ENCODE data around the gene TSPEAR. TPM values are rescaled to one million over a fixed set of nuclear protein-coding genes. Genes with fewer than 3 reads are reported as not detected.

Gene TSPEAR
- total RNA-seq, 1 donor from 2014 or later: not detected

- no peak for TF ChIP-seq CTCF (conservative IDR thresholded peaks at IDR 0.05; ENCODE audit: low read depth, low read length)
- no peak for DNase-seq (ENCODE audit: low read depth)
- H3K4me3 ChIP-seq (ENCODE audit: low read depth, low read length): no peak overlapping the region
Observed at GRCh38 chr21:44448651-44449131, 262.7 kb downstream of the TSPEAR start.

Other genes with a start within 250 kb of the TSPEAR start
- gene KRTAP10-1, start 171.4 kb downstream of the TSPEAR start, total RNA-seq: not detected in 2 replicates
- gene KRTAP10-2, start 160.1 kb downstream of the TSPEAR start, total RNA-seq: not detected in 2 replicates
- gene KRTAP10-3, start 152.8 kb downstream of the TSPEAR start, total RNA-seq: not detected in 2 replicates
- gene KRTAP10-4, start 137.8 kb downstream of the TSPEAR start, total RNA-seq: not detected in 2 replicates
- not detected in 2 replicates for gene KRTAP10-5, start 131.0 kb downstream of the TSPEAR start, total RNA-seq
- gene KRTAP10-6, start 119.1 kb downstream of the TSPEAR start, total RNA-seq: not detected in 2 replicates
- gene KRTAP10-7, start 111.0 kb downstream of the TSPEAR start, total RNA-seq: not detected in 2 replicates
- not detected in 2 replicates for gene KRTAP10-8, start 99.5 kb downstream of the TSPEAR start, total RNA-seq
- gene KRTAP10-9, start 84.5 kb downstream of the TSPEAR start, total RNA-seq: not detected in 2 replicates
- gene KRTAP10-10, start 74.2 kb downstream of the TSPEAR start, total RNA-seq: not detected in 2 replicates
- gene KRTAP10-11, start 65.2 kb downstream of the TSPEAR start, total RNA-seq: not detected in 2 replicates
- not detected in 2 replicates for gene KRTAP12-4, start 56.9 kb downstream of the TSPEAR start, total RNA-seq
- not detected in 2 replicates for gene KRTAP12-3, start 53.6 kb downstream of the TSPEAR start, total RNA-seq
- gene KRTAP12-2, start 44.6 kb downstream of the TSPEAR start, total RNA-seq: not detected in 2 replicates
- not detected in 2 replicates for gene KRTAP12-1, start 29.4 kb downstream of the TSPEAR start, total RNA-seq
- gene KRTAP10-12, start 14.4 kb downstream of the TSPEAR start, total RNA-seq: not detected in 2 replicates
- 29.6 and 47.2 TPM in 2 replicates for gene UBE2G2, start 90.2 kb upstream of the TSPEAR start, total RNA-seq
- 58.7 and 86.0 TPM in 2 replicates for gene SUMO3, start 106.5 kb upstream of the TSPEAR start, total RNA-seq
- 311 and 421 TPM in 2 replicates for gene PTTG1IP, start 162.1 kb upstream of the TSPEAR start, total RNA-seq
- gene ITGB2, start 209.3 kb upstream of the TSPEAR start, total RNA-seq: 3.0 and 3.5 TPM in 2 replicates
- 35.7 and 52.1 TPM in 2 replicates for gene SLX9, start 228.5 kb upstream of the TSPEAR start, total RNA-seq

All from epithelial cell of proximal tubule (primary cell).